ENCODE measurements around the gene BPIFA3.

BPIFA3 gene

DNA sequence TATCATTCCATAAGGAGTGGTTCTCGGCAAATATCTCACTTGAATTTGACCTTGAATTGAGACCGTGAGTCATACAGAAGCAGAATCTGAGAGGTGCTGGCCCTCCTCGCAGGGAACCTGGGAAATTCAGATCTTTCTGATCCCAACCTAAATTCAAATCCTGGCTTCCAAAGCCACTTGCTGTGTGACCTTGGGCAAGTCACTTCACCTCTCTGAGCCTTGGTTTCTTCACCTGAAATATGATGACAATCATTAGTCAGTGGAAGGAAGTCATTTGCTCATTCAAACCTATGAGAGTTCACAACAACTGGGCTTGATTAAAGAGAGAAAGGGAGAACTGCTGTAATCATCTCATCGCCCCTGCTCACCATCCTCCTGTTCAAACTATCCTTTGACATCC, 7.2 kb downstream of the BPIFA3 start:
- no peak for DNase-seq (ENCODE audit: low read depth)

GRCh38 chr20:33229843-33230242, 12.7 kb downstream of the BPIFA3 start:
- DNase-seq (ENCODE audit: low read depth), result no peak

DNA sequence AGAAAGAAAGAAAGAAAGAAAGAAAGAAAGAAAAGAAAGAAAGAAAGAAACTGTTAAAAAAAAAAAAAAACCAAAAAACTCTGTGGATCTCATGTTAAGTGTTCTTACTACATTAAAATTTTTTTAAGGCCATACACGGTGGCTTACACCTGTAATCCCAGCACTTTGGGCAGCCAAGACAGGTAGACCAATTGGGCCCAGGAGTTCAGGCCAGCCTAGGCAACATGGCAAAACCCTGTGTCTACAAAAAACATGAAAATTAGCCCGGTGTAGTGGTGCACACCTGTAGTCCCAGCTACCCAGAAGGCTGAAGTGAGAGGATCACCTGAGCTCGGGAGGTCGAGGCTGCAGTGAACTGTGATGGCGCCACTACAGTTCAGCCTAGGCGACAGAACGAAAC, 14.1 kb downstream of the BPIFA3 start:
- DNase-seq (ENCODE audit: low read depth), result no peak

GRCh38 chr20:33232486-33233072, 15.4 kb downstream of the BPIFA3 start:
- no peak for DNase-seq (ENCODE audit: low read depth)

GRCh38 chr20:33233129-33233774, 16.1 kb downstream of the BPIFA3 start:
- DNase-seq (ENCODE audit: low read depth), result no peak

DNA sequence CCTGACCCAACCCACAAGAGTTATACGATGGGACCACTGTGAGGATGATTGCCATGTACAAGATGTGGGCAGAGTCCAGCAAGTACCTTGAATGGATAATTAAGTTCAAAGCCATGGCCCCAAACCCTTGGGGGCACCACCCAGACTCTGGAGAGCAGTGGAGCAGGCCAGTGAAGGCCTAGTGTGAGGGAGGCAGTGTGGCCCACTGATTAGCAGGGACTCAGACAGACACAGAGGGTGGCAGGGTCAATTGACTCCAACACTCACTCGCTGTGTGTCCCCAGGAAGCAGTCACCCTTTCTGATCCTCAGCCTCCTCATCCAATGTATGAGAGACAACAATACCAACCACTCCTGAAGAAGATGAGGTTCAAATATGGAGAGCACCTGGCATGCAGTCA, 16.9 kb downstream of the BPIFA3 start:
- DNase-seq (ENCODE audit: low read depth), result no peak

DNA sequence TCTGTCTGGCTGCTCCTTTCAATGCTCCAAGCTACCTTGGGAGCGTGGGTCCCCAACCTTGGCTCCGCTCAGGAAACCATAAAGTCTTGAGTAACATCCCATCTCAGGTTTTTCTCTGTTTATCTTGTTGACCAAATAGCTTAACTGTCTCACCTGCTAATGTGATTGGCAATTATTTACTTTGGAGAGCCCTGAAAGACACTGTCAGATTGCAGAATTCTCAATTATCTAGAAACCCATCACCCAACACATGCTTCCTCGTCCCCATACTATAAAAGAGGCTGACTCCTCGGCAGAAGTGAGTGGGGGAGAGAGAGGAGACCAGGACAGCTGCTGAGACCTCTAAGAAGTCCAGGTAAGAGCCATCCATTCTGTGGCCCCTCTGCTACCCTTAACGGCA, 18.5 kb downstream of the BPIFA3 start, which contains the start of gene BPIFA1:
Gene BPIFA1, plus strand, starts transcription at position 301 of the 400 bp plus-strand sequence. CDS start 1,716 bp downstream, outside the sequence.
- no peak for DNase-seq (ENCODE audit: low read depth)

GRCh38 chr20:33236351-33236750, 19.2 kb downstream of the BPIFA3 start:
- no peak for DNase-seq (ENCODE audit: low read depth)

- DNase-seq (ENCODE audit: low read depth), result no peak
Observed at GRCh38 chr20:33237989-33238388, 20.8 kb downstream of the BPIFA3 start.

GRCh38 chr20:33239418-33239817, 22.3 kb downstream of the BPIFA3 start:
- no peak for DNase-seq (ENCODE audit: low read depth)

- no peak for DNase-seq (ENCODE audit: low read depth)
Observed at GRCh38 chr20:33239979-33240736, 23.0 kb downstream of the BPIFA3 start.

DNA sequence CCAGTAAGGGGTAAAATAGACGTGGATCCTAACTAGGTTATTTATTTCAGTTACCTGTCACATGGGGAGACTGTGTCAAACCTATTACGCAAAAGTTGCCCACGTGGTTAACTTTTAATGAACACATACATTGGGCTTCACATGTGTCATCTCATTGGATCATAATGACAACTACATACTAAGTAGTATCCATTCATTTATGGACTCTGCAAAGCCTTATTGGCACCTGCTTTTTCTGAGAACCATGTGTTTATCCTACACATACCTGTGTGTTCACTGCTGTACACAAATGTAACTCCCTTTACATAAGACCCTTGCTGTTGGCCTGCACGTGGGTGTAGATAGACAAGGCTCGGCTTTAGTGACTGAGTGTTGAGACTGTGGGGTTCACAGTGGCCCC, 23.8 kb downstream of the BPIFA3 start:
- DNase-seq (ENCODE audit: low read depth), result no peak

DNA sequence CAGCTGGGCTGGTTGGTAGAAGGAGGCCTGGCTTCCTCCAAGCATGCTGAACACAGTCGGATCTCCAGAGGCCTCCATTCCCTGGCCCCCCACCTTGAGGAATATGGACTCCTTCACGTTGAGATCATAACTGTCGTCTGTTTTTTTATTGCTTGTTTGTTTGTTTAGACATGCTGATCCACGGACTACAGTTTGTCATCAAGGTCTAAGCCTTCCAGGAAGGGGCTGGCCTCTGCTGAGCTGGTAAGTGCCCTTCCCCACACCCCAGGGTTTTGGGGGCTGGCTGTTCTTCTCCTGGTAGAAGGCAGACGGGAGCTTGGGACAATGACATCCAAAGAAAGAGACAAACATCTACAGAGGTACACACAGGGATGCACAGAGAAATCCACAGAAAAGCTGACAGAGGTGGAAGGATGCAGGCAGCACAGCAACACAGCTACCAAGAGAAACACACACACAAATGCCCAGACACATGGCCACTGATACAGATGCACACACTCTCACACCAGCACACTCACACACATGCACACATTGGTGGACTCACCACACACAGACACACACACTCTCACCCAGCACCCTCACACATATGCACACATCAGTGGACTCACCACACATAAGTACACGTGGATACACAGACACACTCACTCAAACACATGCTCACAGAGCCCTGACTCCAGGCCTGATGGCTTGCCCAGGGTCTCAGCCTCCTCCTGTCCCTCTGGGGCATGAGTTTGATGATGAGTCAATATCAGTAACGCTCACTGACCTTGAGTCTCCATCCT, 25.4 kb downstream of the BPIFA3 start:
- DNase-seq (ENCODE audit: low read depth), result no peak

GRCh38 chr20:33246077-33246476, 28.9 kb downstream of the BPIFA3 start:
- DNase-seq (ENCODE audit: low read depth), result no peak

- no peak for DNase-seq (ENCODE audit: low read depth)
Observed at GRCh38 chr20:33249456-33249855, 32.3 kb downstream of the BPIFA3 start.

DNA sequence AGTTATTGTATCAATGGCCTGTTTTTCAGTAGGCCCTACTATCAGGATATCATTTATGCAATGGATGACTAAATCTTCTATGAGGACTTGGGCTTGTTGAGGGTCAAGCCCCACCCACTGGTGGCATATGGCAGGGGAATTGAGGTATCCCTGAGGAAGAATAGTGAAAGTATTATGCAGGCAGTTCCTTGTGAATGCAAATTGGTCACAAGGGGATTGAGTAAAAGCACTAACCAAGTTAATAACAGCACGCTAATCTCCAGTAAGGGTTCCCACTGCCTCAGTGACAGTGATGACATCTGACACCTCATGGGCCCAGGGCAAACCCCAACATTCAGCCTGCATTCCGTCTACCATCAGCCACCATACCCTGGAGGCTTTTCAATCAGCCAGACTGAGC, 33.5 kb downstream of the BPIFA3 start:
- DNase-seq (ENCODE audit: low read depth), result no peak

- DNase-seq (ENCODE audit: low read depth), result no peak
Observed at GRCh38 chr20:33251496-33251895, 34.3 kb downstream of the BPIFA3 start.

DNA sequence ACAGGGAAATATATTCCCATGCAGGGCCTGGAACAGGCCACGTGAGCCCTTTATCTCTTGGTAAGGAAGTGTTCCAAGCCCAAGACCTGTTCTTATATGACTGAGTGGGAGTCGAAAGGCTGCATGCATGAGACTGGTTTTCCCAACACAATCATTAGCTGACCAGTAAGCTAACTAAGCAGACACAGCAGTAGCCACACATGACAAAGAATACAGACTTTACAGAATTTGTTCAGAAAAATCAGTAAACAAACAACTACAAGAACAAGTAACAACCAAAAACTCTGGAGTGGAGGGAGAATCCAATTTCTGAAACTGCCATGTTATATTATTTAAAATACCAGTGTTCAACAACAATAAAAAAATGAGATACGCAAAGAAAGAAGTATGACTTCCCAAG, 35.3 kb downstream of the BPIFA3 start:
- DNase-seq (ENCODE audit: low read depth), result no peak

DNA sequence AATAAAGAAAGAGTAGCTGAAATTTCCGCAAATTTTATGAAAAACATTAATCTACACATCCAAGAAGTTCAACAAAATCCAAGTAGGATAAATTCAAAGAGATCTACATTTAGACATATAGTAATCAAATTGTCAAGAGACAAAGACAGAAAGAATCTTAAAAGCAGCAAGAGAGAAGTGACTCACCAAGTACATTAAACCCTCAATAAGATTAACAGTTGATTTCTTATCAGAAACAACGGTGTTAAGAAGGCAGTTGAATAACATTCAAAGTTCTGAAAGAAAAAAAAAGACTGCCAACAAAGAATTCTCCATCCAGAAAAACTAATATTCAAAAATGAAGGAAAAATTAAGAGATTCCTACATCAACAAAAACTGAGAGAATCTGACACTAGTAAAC, 37.9 kb downstream of the BPIFA3 start:
- DNase-seq (ENCODE audit: low read depth), result no peak

DNA sequence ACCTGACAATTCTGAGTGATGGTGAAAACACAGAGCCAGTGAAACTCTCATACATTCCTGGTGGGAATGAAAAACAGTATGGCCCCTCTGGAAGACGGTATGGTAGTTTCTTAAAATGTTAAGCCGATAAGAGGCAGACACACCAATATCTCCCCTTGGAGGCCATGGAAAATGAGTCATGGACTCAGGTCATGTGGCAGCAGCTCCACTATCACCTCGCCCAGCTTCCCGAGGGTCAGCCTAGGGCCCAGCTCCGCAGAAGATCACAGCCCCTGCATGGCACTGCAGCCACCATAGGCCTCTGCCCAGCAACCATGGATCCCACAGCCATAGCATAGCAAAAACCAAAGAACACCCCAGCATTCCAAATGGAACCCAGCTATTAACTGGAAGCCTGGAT, 40.1 kb downstream of the BPIFA3 start:
- no peak for DNase-seq (ENCODE audit: low read depth)

- DNase-seq (ENCODE audit: low read depth), result no peak
Observed at GRCh38 chr20:33259371-33259770, 42.2 kb downstream of the BPIFA3 start.

DNA sequence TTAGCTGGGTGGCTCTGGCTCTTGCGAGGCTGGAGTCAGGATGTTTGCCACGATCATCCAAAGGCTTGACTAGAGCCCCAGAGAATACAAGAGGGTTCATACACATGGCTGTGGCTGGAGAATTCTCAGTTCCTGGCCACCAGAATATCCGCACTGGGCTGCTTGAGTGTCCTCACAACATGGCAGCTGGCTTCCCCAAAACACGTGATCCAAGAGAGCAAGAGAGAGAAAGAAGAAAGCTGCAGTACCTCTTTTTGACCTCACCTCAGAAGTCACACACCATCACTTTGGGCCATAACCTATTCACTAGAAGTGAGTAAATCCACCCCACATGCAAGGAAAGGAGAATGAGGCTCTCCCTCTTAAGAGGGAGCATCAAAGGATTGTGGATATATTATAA, 44.3 kb downstream of the BPIFA3 start:
- no peak for DNase-seq (ENCODE audit: low read depth)

DNA sequence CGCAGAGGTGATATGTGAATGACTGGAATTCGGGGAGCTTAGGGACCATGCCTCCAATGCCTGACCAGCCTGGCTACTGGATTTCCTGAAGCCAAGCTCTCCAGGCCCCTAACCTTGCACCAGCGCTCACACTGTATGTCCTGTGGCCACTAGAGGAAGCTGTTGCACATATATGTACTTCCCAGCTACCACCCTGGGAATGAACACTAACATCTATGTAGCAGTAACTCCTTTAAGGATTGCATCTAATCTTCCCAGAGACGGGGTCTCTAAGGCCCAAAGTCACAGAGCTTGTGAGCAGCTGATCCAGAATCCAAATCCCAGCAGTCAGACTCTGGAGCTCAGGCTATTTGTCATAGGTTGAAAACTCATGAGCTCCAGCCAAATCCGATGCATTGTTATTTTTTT, 45.5 kb downstream of the BPIFA3 start:
- DNase-seq (ENCODE audit: low read depth), result no peak
